GM12874 (cell line): Measurements from ENCODE around the gene CDCA4.

ENCODE experiments used
- CTCF ChIP-seq: IDR thresholded peaks from 2 replicates; pipeline ENCODE4 v1.5.1; 2011; ENCODE audit warnings: low read depth, mild to moderate bottlenecking, control low read depth, low read length, moderate library complexity; ENCODE audit not compliant: insufficient read depth

Gene CDCA4

GRCh38 chr14:105005929-105006830 lies 14.7 kb downstream of the CDCA4 start:
- TF ChIP-seq CTCF = no peak

GRCh38 chr14:105005329-105005928 lies 15.5 kb downstream of the CDCA4 start:
- no peak for TF ChIP-seq CTCF

- TF ChIP-seq CTCF = no peak
Observed at GRCh38 chr14:104999361-104999760, 21.5 kb downstream of the CDCA4 start.

- no peak for TF ChIP-seq CTCF
Observed at GRCh38 chr14:104998801-104999200, 22.1 kb downstream of the CDCA4 start.

GRCh38 chr14:104996483-104996882 lies 24.4 kb downstream of the CDCA4 start:
- TF ChIP-seq CTCF = no peak

- no peak for TF ChIP-seq CTCF
Observed at GRCh38 chr14:104996032-104996431, 24.9 kb downstream of the CDCA4 start.

GRCh38 chr14:104994978-104995377 lies 25.9 kb downstream of the CDCA4 start:
- no peak for TF ChIP-seq CTCF
